SK-N-SH (cell line): ENCODE results near the gene FAM210B. TPM values are rescaled to one million over a fixed set of nuclear protein-coding genes. Genes with fewer than 3 reads are reported as not detected.

Experiments used
- CTCF ChIA-PET: fragments of 300-600, 350-600 bp; formaldehyde crosslinking; extraction: SDS; loops from one replicate; lab custom pipeline; 2021; lab: Yijun Ruan, JAX
- POLR2A ChIA-PET: fragments of 350-600 bp; sonication (Branson Sonifier 250); formaldehyde crosslinking; extraction: SDS; loops from one replicate; lab custom pipeline; 2020; ENCODE audit warnings: antibody characterized with exemption, inconsistent platforms; lab: Yijun Ruan, JAX
- DNase-seq: peaks from one replicate; pipeline ENCODE4 v3.0.0; 2012
- H2AFZ ChIP-seq: fragments of 200-600 bp; sonication (generic); 2 replicates; pipeline ENCODE4 v1.8.1; 2016; ENCODE audit warnings: antibody characterized with exemption, mild to moderate bottlenecking, low read depth
- H3F3A ChIP-seq: fragments of 200-600 bp; sonication (generic); replicated peaks from 2 replicates; pipeline ENCODE3; 2016; ENCODE audit warnings: antibody characterized with exemption, mild to moderate bottlenecking; ENCODE audit not compliant: insufficient read depth
- H3K27ac ChIP-seq, 2 experiments: fragments of 200-500 bp in 1 of 2; fragments of 200-600 bp in 1 of 2; sonication (Bioruptor generic) in 1 of 2; sonication (generic), shearing (Covaris generic) in 1 of 2; 2 replicates each; pipeline versions ENCODE4 v1.5.1 to v1.6.1; 2014 to 2016; ENCODE audit warnings: low read depth in 2 of 2, inconsistent platforms in 1 of 2, low read length in 1 of 2, mild to moderate bottlenecking in 1 of 2, mixed read lengths in 1 of 2
- H3K27me3 ChIP-seq: fragments of 200-600 bp; sonication (generic), shearing (Covaris generic); 2 replicates; pipeline ENCODE4 v1.6.1; 2016; ENCODE audit warnings: mixed run types; ENCODE audit not compliant: insufficient read depth
- H3K36me3 ChIP-seq, 2 experiments: fragments of 200-500 bp in 1 of 2; fragments of 200-600 bp in 1 of 2; sonication (Bioruptor generic) in 1 of 2; sonication (generic) in 1 of 2; replicated peaks in 1 of 2; 2 replicates each; pipeline versions ENCODE3 to v1.5.1; 2014 to 2016; ENCODE audit warnings: low read length in 1 of 2, mild to moderate bottlenecking in 1 of 2; ENCODE audit not compliant: insufficient read depth in 2 of 2, control insufficient read depth in 1 of 2
- H3K4me1 ChIP-seq, 2 experiments: fragments of 200-500 bp in 1 of 2; fragments of 200-600 bp in 1 of 2; sonication (Bioruptor generic) in 1 of 2; sonication (generic), shearing (Covaris generic) in 1 of 2; 2 replicates each; pipeline versions ENCODE4 v1.5.1 to v1.6.1; 2014 to 2016; ENCODE audit warnings: low read depth in 1 of 2, low read length in 1 of 2, mixed run types in 1 of 2; ENCODE audit not compliant: insufficient read depth in 2 of 2, control insufficient read depth in 1 of 2
- H3K4me2 ChIP-seq: fragments of 200-600 bp; sonication (generic), shearing (Covaris generic); 2 replicates; pipeline ENCODE4 v1.6.1; 2017; ENCODE audit warnings: mixed run types
- H3K4me3 ChIP-seq, 2 experiments: fragments of 200-500 bp in 1 of 2; fragments of 200-600 bp in 1 of 2; sonication (Bioruptor generic) in 1 of 2; sonication (generic), shearing (Covaris generic) in 1 of 2; 2 replicates each; pipeline versions ENCODE4 v1.5.1 to v1.8.1; 2014 to 2016; ENCODE audit warnings: low read depth in 2 of 2, inconsistent platforms in 1 of 2, low read length in 1 of 2, mild to moderate bottlenecking in 1 of 2, mixed read lengths in 1 of 2, moderate library complexity in 1 of 2
- H3K79me2 ChIP-seq: fragments of 200-600 bp; sonication (generic); 2 replicates; pipeline ENCODE4 v1.8.1; 2017; ENCODE audit warnings: mild to moderate bottlenecking; ENCODE audit not compliant: insufficient read depth
- H3K9ac ChIP-seq: fragments of 200-600 bp; sonication (generic); 2 replicates; pipeline ENCODE4 v1.6.1; 2017; ENCODE audit warnings: mixed run types
- H3K9me2 ChIP-seq: fragments of 200-600 bp; sonication (generic); 2 replicates; pipeline ENCODE4 v1.6.1; 2017; ENCODE audit warnings: mixed run types
- H3K9me3 ChIP-seq: fragments of 200-600 bp; sonication (generic); 2 replicates; pipeline ENCODE4 v1.6.1; 2017; ENCODE audit warnings: mixed run types, mild to moderate bottlenecking, moderate library complexity
- H4K20me1 ChIP-seq: fragments of 200-600 bp; sonication (generic); 2 replicates; pipeline ENCODE4 v1.6.1; 2017; ENCODE audit warnings: mild to moderate bottlenecking, mixed run types; ENCODE audit not compliant: insufficient read depth
- CHD2 ChIP-seq: fragments of 150-350 bp; IDR thresholded peaks from 2 replicates; pipeline ENCODE4 v1.6.1; 2018; ENCODE audit warnings: low read length; ENCODE audit not compliant: partially characterized antibody
- EP300 ChIP-seq, 2 experiments: IDR thresholded peaks; 2 replicates each; pipeline versions ENCODE4 v1.4.0 to v1.6.1; 2012; ENCODE audit warnings: borderline replicate concordance in 1 of 2, low read depth in 1 of 2, low read length in 1 of 2
- FOSL2 ChIP-seq: IDR thresholded peaks from 2 replicates; pipeline ENCODE4 v1.4.0; 2012; ENCODE audit warnings: low read depth, mild to moderate bottlenecking, moderate library complexity, borderline replicate concordance
- FOXM1 ChIP-seq: IDR thresholded peaks from 2 replicates; pipeline ENCODE4 v1.4.0; 2012; ENCODE audit warnings: low read depth, mild to moderate bottlenecking
- MEF2A ChIP-seq: IDR thresholded peaks from 2 replicates; pipeline ENCODE4 v1.4.0; 2012; ENCODE audit warnings: low read depth, borderline replicate concordance
- MXI1 ChIP-seq: IDR thresholded peaks from 2 replicates; pipeline ENCODE4 v1.6.1; 2012; ENCODE audit warnings: mild to moderate bottlenecking, low read depth, low read length, improper control_type of control experiment
- NFIC ChIP-seq: IDR thresholded peaks from 2 replicates; pipeline ENCODE4 v1.4.0; 2012; ENCODE audit warnings: borderline replicate concordance
- NRF1 ChIP-seq: IDR thresholded peaks from 2 replicates; pipeline ENCODE4 v1.6.1; 2012; ENCODE audit warnings: low read depth, mild to moderate bottlenecking, low read length
- RCOR1 ChIP-seq: fragments of 150-350 bp; IDR thresholded peaks from 2 replicates; pipeline ENCODE4 v1.6.1; 2017; ENCODE audit warnings: antibody characterized with exemption, low read length
- RXRA ChIP-seq: IDR thresholded peaks from 2 replicates; pipeline ENCODE4 v1.4.0; 2012; ENCODE audit warnings: low read depth, mild to moderate bottlenecking, borderline replicate concordance
- SIN3A ChIP-seq: IDR thresholded peaks from 2 replicates; pipeline ENCODE4 v1.6.1; 2012; ENCODE audit warnings: low read depth, mild to moderate bottlenecking, low read length, moderate library complexity, borderline replicate concordance
- USF1 ChIP-seq: IDR thresholded peaks from 2 replicates; pipeline ENCODE4 v1.4.0; 2012; ENCODE audit warnings: low read depth, borderline replicate concordance
- YY1 ChIP-seq: IDR thresholded peaks from 2 replicates; pipeline ENCODE4 v1.4.0; 2012; ENCODE audit warnings: low read depth, mild to moderate bottlenecking
- WGBS: methylation state at CpG from one replicate; pipeline ENCODE4 v1.1.6; 2017; ENCODE audit warnings: low lambda C conversion rate; 5-methylcytosine and 5-hydroxymethylcytosine counted together
- polyA plus RNA-seq, 3 experiments: library from polyadenylated mRNA; depleted of rRNA; stranded (reverse); fragments of >200 nt; gene quantifications; 2 replicates each; pipeline ENCODE4 v1.2.3, GENCODE V29; 2012
- TF ChIP-seq, protein P1 (sequence below): IDR thresholded peaks from 2 replicates; pipeline ENCODE4 v1.6.1; 2012; ENCODE audit warnings: mild to moderate bottlenecking, low read depth, low read length, moderate library complexity
- TF ChIP-seq, protein P2 (sequence below): IDR thresholded peaks from 2 replicates; pipeline ENCODE4 v1.4.0; 2012; ENCODE audit warnings: low read depth, borderline replicate concordance
- TF ChIP-seq, protein P3 (sequence below): IDR thresholded peaks from 2 replicates; pipeline ENCODE4 v1.4.0; 2012; ENCODE audit warnings: low read depth
- TF ChIP-seq, protein P4 (sequence below): IDR thresholded peaks from 2 replicates; pipeline ENCODE4; 2012

The FAM210B gene
- polyA plus RNA-seq, 1 of the 3 experiments (the other 2 are of a cell fraction): 34.6 TPM

DNA sequence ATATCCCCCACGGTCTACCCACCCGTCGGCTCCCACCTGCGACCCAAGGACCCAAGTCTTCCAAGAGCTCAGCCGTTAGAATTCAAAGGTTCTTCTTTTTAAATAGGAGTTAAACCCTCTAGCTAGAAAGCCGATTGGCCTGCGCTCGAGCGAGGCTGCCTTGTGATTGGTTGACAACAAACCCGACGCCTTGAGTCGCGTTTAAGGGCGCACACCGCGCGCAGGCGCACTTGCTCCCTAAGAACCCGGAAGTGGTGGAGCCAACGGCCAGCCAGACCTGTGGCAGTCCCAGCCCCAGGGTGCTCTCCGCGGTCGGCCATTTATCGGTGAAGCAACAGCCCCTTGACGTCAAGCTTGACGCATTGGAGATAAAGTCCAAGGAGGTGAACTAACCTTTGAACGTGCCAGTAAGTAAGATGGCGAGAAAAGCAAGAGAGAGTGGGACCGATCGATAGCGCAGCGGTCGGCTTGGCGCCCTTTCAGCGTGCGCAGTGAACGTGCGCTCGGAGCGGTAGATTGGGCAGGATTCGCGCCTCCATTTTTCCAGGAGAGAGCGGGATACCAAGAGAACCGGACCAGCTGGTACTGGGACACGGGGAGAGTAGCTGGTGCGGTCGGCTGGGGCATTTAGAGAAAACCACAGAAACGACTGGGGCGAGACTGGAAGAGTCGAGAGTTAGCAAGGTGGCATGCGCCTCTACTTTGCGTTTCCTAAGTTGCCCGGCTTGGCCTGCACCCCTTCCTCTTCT, 33.5 kb downstream of the FAM210B start, which contains the start of the genes AURKA and CSTF1 (continued):
- TF ChIP-seq, protein P1, sequence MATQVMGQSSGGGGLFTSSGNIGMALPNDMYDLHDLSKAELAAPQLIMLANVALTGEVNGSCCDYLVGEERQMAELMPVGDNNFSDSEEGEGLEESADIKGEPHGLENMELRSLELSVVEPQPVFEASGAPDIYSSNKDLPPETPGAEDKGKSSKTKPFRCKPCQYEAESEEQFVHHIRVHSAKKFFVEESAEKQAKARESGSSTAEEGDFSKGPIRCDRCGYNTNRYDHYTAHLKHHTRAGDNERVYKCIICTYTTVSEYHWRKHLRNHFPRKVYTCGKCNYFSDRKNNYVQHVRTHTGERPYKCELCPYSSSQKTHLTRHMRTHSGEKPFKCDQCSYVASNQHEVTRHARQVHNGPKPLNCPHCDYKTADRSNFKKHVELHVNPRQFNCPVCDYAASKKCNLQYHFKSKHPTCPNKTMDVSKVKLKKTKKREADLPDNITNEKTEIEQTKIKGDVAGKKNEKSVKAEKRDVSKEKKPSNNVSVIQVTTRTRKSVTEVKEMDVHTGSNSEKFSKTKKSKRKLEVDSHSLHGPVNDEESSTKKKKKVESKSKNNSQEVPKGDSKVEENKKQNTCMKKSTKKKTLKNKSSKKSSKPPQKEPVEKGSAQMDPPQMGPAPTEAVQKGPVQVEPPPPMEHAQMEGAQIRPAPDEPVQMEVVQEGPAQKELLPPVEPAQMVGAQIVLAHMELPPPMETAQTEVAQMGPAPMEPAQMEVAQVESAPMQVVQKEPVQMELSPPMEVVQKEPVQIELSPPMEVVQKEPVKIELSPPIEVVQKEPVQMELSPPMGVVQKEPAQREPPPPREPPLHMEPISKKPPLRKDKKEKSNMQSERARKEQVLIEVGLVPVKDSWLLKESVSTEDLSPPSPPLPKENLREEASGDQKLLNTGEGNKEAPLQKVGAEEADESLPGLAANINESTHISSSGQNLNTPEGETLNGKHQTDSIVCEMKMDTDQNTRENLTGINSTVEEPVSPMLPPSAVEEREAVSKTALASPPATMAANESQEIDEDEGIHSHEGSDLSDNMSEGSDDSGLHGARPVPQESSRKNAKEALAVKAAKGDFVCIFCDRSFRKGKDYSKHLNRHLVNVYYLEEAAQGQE: no peak
- TF ChIP-seq, protein P2, sequence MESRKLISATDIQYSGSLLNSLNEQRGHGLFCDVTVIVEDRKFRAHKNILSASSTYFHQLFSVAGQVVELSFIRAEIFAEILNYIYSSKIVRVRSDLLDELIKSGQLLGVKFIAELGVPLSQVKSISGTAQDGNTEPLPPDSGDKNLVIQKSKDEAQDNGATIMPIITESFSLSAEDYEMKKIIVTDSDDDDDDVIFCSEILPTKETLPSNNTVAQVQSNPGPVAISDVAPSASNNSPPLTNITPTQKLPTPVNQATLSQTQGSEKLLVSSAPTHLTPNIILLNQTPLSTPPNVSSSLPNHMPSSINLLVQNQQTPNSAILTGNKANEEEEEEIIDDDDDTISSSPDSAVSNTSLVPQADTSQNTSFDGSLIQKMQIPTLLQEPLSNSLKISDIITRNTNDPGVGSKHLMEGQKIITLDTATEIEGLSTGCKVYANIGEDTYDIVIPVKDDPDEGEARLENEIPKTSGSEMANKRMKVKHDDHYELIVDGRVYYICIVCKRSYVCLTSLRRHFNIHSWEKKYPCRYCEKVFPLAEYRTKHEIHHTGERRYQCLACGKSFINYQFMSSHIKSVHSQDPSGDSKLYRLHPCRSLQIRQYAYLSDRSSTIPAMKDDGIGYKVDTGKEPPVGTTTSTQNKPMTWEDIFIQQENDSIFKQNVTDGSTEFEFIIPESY: peak; percentile 16; the same call in 1 of the 2 replicates
- TF ChIP-seq, protein P3, sequence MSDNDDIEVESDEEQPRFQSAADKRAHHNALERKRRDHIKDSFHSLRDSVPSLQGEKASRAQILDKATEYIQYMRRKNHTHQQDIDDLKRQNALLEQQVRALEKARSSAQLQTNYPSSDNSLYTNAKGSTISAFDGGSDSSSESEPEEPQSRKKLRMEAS: peak; percentile 89; the same call in 1 of the 2 replicates
- TF ChIP-seq RXRA: no peak
- TF ChIP-seq, all 33 proteins: peak for 13

- peaks cover 6% of the 10 kb centered on the region for H3F3A ChIP-seq
- peak overlapping the region; percentile 87 for H3K4me2 ChIP-seq
- peak overlapping the region; percentile 84 to 98 for H3K4me3 ChIP-seq
- ChIA-PET POLR2A (interaction anchor here (1.2 kb wide), 2 partner anchors 33 to 34 kb away, joined by 3 to 4 read pairs; partner anchors contain the start of gene FAM210B), CTCF (interaction anchor here (0.7 to 1.2 kb wide), 3 partner anchors 9 to 28 kb away, joined by 3 to 4 read pairs (median 3); no protein-coding TSS in a partner anchor)
- H3K27me3 ChIP-seq: no peaks in the 10 kb centered on the region
- peaks cover 73% of the 10 kb centered on the region for H3K79me2 ChIP-seq
- no peaks in the 10 kb centered on the region for H3K9me3 ChIP-seq
- H2AFZ ChIP-seq: peak overlapping the region; percentile 76
- H3K9ac ChIP-seq: peak overlapping the region; percentile 86
- peaks cover 31 to 38% of the 10 kb centered on the region in 2 experiments for H3K36me3 ChIP-seq
- DNase-seq: peak; percentile 34
- H3K9me2 ChIP-seq: no peaks in the 10 kb centered on the region
- under 1% methylated on average over 13 of the region's 18 CpGs for WGBS
- H3K4me1 ChIP-seq: peaks cover 14 to 18% of the 10 kb centered on the region in 2 experiments; a peak in 2 of 4 replicates
- no peak for TF ChIP-seq EP300 (IDR thresholded peaks at IDR 0.05; ENCODE audit: borderline replicate concordance in 1 of 2, low read depth in 1 of 2, low read length in 1 of 2)
- no peak for TF ChIP-seq MXI1
- TF ChIP-seq NRF1: no peak
- TF ChIP-seq FOSL2: no peak
- TF ChIP-seq USF1: no peak; the same call in 1 of the 2 replicates
- TF ChIP-seq YY1: no peak
- TF ChIP-seq, protein P2: no peak
- no peak for TF ChIP-seq RCOR1
- TF ChIP-seq MEF2A: no peak
- TF ChIP-seq, protein P4, sequence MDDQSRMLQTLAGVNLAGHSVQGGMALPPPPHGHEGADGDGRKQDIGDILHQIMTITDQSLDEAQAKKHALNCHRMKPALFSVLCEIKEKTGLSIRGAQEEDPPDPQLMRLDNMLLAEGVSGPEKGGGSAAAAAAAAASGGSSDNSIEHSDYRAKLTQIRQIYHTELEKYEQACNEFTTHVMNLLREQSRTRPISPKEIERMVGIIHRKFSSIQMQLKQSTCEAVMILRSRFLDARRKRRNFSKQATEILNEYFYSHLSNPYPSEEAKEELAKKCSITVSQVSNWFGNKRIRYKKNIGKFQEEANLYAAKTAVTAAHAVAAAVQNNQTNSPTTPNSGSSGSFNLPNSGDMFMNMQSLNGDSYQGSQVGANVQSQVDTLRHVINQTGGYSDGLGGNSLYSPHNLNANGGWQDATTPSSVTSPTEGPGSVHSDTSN: no peak
- TF ChIP-seq SIN3A: no peak
- no peak for TF ChIP-seq CHD2
- no peak for TF ChIP-seq NFIC
- no peak for TF ChIP-seq FOXM1
- peak overlapping the region; percentile 84 to 96 for H3K27ac ChIP-seq
- H4K20me1 ChIP-seq: no peaks in the 10 kb centered on the region
Observed at GRCh38 chr20:56392881-56393482, 34.2 kb downstream of the FAM210B start.
